GM12878 (cell line): ENCODE measurements around the gene MFSD8. TPM values are rescaled to one million over a fixed set of nuclear protein-coding genes. Genes with fewer than 3 reads are reported as not detected.
A peak's percentile ranks its signal among the peaks of the same experiment; 100 is the strongest.
"Not testable (repeated sequence)": the region's sequence is repeated elsewhere in the genome, so short reads cannot be mapped to it uniquely, and the experiment has no call there.

Experiments used
- ATAC-seq: fragments of 200-7000 bp; cut with Tn5 transposase; 3 replicates; pipeline ENCODE4 v1.9.1; 2020; ENCODE audit warnings: mild to moderate bottlenecking, moderate library complexity
- BruUV-seq: library from RNA; stranded (reverse); fragments of 400-500 nt; replicated peaks from 2 replicates; lab custom pipeline; 2021; lab: Mats Ljungman, UMichigan
- CTCF ChIA-PET: fragments of 300-600 bp; sonication (Branson Sonifier 250); formaldehyde crosslinking; extraction: SDS; loops from one replicate; lab custom pipeline; 2021; ENCODE audit warnings: inconsistent platforms; lab: Yijun Ruan, JAX
- POLR2A ChIA-PET: fragments of 350-600 bp; formaldehyde crosslinking; extraction: SDS; loops from one replicate; lab custom pipeline; 2021; ENCODE audit warnings: inconsistent platforms; lab: Charles Lee
- RAD21 ChIA-PET: fragments of 300-600 bp; sonication (Branson Sonifier 250); formaldehyde crosslinking; loops from one replicate; lab custom pipeline; 2023; ENCODE audit warnings: antibody characterized with exemption; ENCODE audit not compliant: unreplicated experiment; lab: Charles Lee
- SMC1A ChIA-PET: fragments of 300-600 bp; sonication (Branson Sonifier 250); formaldehyde crosslinking; loops from one replicate; lab custom pipeline; 2023; ENCODE audit not compliant: unreplicated experiment, uncharacterized antibody; lab: Charles Lee
- DNase-seq: peaks from one replicate; pipeline ENCODE4 v3.0.0-alpha.2; 2011; ENCODE audit warnings: low read depth, low spot score
- FAIRE-seq: peaks from 3 replicates; lab custom pipeline; 2011; peaks lifted over from hg19 to GRCh38; lab: Jason Lieb, UNC
- H2AFZ ChIP-seq: 2 replicates; pipeline ENCODE4 v1.6.0; 2011; ENCODE audit warnings: low read depth, low read length, control low read depth; ENCODE audit not compliant: control insufficient read depth
- H3K27ac ChIP-seq: 2 replicates; pipeline ENCODE4 v1.5.1; 2011; ENCODE audit warnings: control low read depth; ENCODE audit not compliant: control insufficient read depth, insufficient read depth
- H3K27me3 ChIP-seq, 2 experiments: replicated peaks in 1 of 2; 2 replicates each; pipeline versions ENCODE4 v1.6.0 to v1.6.1; 2011; ENCODE audit warnings: low read length in 1 of 2; ENCODE audit not compliant: control insufficient read depth in 2 of 2, insufficient read depth in 2 of 2
- H3K36me3 ChIP-seq, 2 experiments: 2 replicates each; pipeline ENCODE4 v1.5.1; 2011; ENCODE audit warnings: low read length in 1 of 2; ENCODE audit not compliant: control insufficient read depth in 2 of 2, insufficient read depth in 2 of 2
- H3K4me1 ChIP-seq: 2 replicates; pipeline ENCODE4 v1.6.1; 2011; ENCODE audit warnings: mild to moderate bottlenecking, low read length, moderate library complexity, mixed read lengths; ENCODE audit not compliant: control insufficient read depth, insufficient read depth
- H3K4me2 ChIP-seq: 2 replicates; pipeline ENCODE4 v1.6.0; 2011; ENCODE audit warnings: control low read depth; ENCODE audit not compliant: control insufficient read depth, insufficient read depth
- H3K4me3 ChIP-seq: fragments of 200-600 bp; sonication (generic); 2 replicates; pipeline ENCODE4 v1.5.1; 2016
- H3K79me2 ChIP-seq: 2 replicates; pipeline ENCODE4 v1.6.0; 2011; ENCODE audit warnings: low read length; ENCODE audit not compliant: control insufficient read depth, insufficient read depth
- H3K9ac ChIP-seq: 2 replicates; pipeline ENCODE4 v1.8.0; 2011; ENCODE audit warnings: low read length, control low read depth, mixed read lengths; ENCODE audit not compliant: control insufficient read depth, insufficient read depth
- H3K9me3 ChIP-seq: replicated peaks from 3 replicates; pipeline ENCODE4 v1.5.1; 2011; ENCODE audit warnings: mild to moderate bottlenecking, low read length; ENCODE audit not compliant: control insufficient read depth, insufficient read depth
- H4K20me1 ChIP-seq: 2 replicates; pipeline ENCODE4 v1.6.0; 2011; ENCODE audit not compliant: control insufficient read depth, insufficient read depth
- NFYB ChIP-seq: IDR thresholded peaks from 2 replicates; pipeline ENCODE4 v1.6.1; 2011; ENCODE audit warnings: low read depth, mild to moderate bottlenecking, low read length, improper control_type of control experiment, moderate library complexity; ENCODE audit not compliant: insufficient read depth
- WGBS: methylation state at CpG from one replicate; pipeline ENCODE4 v1.1.6; 2016; ENCODE audit warnings: low lambda C conversion rate; ENCODE audit not compliant: insufficient replicate concordance, insufficient coverage; ENCODE audit errors: missing lambda C conversion rate; 5-methylcytosine and 5-hydroxymethylcytosine counted together
- in situ Hi-C: fragments of 300-500 bp; cut with MboI; formaldehyde crosslinking; loops from 9 replicates; pipeline ENCODE4 v1.14.3; 2018; ENCODE audit warnings: mixed read lengths
- intact Hi-C: fragments of 100-400 bp; cut with micrococcal nuclease; formaldehyde crosslinking; loops from one replicate; pipeline ENCODE4 v1.14.2; 2022; ENCODE audit not compliant: unreplicated experiment
- polyA plus RNA-seq, 11 experiments: library from polyadenylated mRNA; depleted of rRNA in 4 of 11; unstranded in 6 of 11; stranded (reverse) in 5 of 11; fragments of >200 nt; fragmentation: Nextera tagmentation in 4 of 11; fragmentation: Illumina TruSeq in 1 of 11; extraction: Ambion mirVana in 4 of 11; extraction: Trizol in 1 of 11; gene quantifications; 1 replicate in 1 of 11; 2 replicates in 10 of 11; pipeline versions ENCODE4 v1.2.1 to v1.2.3, GENCODE V29; 2011 to 2016; ENCODE audit warnings: inconsistent platforms in 2 of 11, missing spikeins in 2 of 11, low read depth in 1 of 11
- total RNA-seq, 4 experiments: library from RNA; depleted of rRNA in 3 of 4; stranded (reverse); fragments of >200 nt in 3 of 4; fragmentation: Illumina TruSeq in 1 of 4; extraction: Trizol in 1 of 4; gene quantifications; 2 replicates each; pipeline versions ENCODE4 v1.2.1 to v1.2.3, GENCODE V29; 2013 to 2021
- TF ChIP-seq, protein P1 (sequence below): fragments of 450-650 bp; IDR thresholded peaks from 2 replicates; pipeline ENCODE4 v1.6.1; 2016; ENCODE audit warnings: mild to moderate bottlenecking
- TF ChIP-seq, protein P2 (sequence below): fragments of 450-650 bp; IDR thresholded peaks from 2 replicates; pipeline ENCODE4 v1.6.1; 2017; ENCODE audit warnings: mild to moderate bottlenecking

The MFSD8 gene
- total and polyA plus RNA-seq, 10 of the 15 experiments (the other 5 are each of a cell fraction or from before 2014, with no cell fraction given) = 12.7 to 29.9 (median 18.4) TPM

DNA sequence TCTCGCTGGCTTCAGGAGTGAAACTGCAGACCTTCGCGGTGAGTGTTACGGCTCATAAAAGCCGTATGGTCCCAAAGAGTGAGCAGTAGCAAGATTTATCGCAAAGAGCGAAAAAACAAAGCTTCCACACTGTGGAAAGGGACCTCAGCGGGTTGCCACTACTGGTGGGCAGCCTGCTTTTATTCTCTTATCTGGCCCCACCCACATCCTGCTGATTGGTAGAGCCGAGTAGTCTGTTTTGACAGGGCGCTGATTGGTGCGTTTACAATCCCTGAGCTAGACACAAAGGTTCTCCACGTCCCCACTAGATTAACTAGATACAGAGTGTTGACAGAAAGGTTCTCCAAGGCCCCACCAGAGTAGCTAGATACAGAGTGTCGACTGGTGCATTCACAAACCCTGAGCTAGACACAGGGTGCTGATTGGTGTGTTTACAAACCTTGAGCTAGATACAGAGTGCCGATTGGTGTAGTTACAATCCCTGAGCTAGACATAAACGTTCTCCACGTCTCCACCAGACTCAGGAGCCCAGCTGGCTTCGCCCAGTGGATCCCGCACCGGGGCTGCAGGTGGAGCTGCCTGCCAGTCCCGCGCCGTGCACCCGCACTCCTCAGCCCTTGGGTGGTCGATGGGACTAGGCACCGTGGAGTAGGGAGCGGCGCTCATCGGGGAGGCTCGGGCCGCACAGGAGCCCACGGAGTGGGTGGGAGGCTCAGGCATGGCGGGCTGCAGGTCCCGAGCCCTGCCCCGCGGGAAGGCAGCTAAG, 1.2 kb downstream of the MFSD8 start:
- Histone ChIP-seq H3K79me2 (peaks cover 54% of the 10 kb centered on the region), H3K4me3 (peak overlapping the region; percentile 68), H3K4me2 (peak overlapping the region; percentile 78)
- in situ Hi-C loops, H3K9me3 ChIP-seq, FAIRE-seq, SMC1A ChIA-PET, H3K9ac ChIP-seq, H3K36me3 ChIP-seq, H3K27me3 ChIP-seq, H3K4me1 ChIP-seq, ATAC-seq, BruUV-seq, H3K27ac ChIP-seq, DNase-seq, H2AFZ ChIP-seq, H4K20me1 ChIP-seq: not testable (repeated sequence)
- TF ChIP-seq, protein P1, sequence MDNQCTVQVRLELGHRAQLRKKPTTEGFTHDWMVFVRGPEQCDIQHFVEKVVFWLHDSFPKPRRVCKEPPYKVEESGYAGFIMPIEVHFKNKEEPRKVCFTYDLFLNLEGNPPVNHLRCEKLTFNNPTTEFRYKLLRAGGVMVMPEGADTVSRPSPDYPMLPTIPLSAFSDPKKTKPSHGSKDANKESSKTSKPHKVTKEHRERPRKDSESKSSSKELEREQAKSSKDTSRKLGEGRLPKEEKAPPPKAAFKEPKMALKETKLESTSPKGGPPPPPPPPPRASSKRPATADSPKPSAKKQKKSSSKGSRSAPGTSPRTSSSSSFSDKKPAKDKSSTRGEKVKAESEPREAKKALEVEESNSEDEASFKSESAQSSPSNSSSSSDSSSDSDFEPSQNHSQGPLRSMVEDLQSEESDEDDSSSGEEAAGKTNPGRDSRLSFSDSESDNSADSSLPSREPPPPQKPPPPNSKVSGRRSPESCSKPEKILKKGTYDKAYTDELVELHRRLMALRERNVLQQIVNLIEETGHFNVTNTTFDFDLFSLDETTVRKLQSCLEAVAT = peak; percentile 65; the same call in 1 of the 2 replicates
- peak; percentile 71; the same call in 1 of the 2 replicates for TF ChIP-seq NFYB
- TF ChIP-seq, protein P2, sequence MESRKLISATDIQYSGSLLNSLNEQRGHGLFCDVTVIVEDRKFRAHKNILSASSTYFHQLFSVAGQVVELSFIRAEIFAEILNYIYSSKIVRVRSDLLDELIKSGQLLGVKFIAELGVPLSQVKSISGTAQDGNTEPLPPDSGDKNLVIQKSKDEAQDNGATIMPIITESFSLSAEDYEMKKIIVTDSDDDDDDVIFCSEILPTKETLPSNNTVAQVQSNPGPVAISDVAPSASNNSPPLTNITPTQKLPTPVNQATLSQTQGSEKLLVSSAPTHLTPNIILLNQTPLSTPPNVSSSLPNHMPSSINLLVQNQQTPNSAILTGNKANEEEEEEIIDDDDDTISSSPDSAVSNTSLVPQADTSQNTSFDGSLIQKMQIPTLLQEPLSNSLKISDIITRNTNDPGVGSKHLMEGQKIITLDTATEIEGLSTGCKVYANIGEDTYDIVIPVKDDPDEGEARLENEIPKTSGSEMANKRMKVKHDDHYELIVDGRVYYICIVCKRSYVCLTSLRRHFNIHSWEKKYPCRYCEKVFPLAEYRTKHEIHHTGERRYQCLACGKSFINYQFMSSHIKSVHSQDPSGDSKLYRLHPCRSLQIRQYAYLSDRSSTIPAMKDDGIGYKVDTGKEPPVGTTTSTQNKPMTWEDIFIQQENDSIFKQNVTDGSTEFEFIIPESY = peak; percentile 93; the same call in 1 of the 2 replicates
- WGBS = 45% methylated on average over 35 of the region's 35 CpGs
- ChIA-PET POLR2A (interaction anchor here (1.2 to 3.9 kb wide), 2 partner anchors 82 to 97 kb away, joined by 3 to 25 read pairs; partner anchors contain the start of gene LARP1B), CTCF (interaction anchor here (0.7 to 1.2 kb wide), 2 partner anchors 82 to 181 kb away, joined by 3 to 4 read pairs; no protein-coding TSS in a partner anchor), RAD21 (interaction anchor here (0.8 kb wide), 1 partner anchor 182 kb away, joined by 3 read pairs; the partner anchor contains the start of gene HSPA4L)
- intact Hi-C loops = loop anchor here (2.0 to 10.0 kb wide), 4 partner anchors 83 to 321 kb away; partner anchors contain the start of genes HSPA4L, LARP1B, PGRMC2 and PLK4
